GM10266 (cell line): ENCODE measurements around the gene YPEL1.
"Not testable (repeated sequence)": the region's sequence is repeated elsewhere in the genome, so short reads cannot be mapped to it uniquely, and the experiment has no call there.

Experiments used
- DNase-seq: peaks from one replicate; pipeline ENCODE4 v3.0.0; 2012; ENCODE audit errors: extremely low spot score
- TF ChIP-seq, protein P1 (sequence below): IDR thresholded peaks from 2 replicates; pipeline ENCODE4 v1.5.1; 2012; ENCODE audit warnings: mild to moderate bottlenecking, low read depth; ENCODE audit not compliant: control insufficient read depth, insufficient read depth; ENCODE audit errors: missing control alignments

The YPEL1 gene

DNA sequence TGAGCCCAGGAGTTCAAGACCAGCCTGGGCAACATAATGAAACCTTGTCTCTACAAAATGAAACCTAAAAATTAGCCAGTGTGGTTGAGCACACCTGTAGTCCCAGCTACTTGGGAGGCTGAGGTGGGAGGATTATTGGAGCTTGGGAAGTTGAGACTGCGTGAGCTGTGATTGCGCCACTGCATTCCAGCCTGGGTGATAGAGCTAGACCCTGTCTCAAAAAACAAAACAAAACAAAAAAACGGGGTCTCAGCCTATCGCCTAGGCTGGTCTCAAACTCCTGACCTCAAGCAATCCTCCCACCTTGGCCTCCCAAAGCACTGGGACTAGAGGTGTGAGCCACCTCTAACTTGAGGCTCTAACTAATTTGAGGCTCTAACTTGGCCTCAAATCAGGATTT lies 56.2 kb downstream of the YPEL1 start:
- no peak for DNase-seq
- TF ChIP-seq, protein P1, sequence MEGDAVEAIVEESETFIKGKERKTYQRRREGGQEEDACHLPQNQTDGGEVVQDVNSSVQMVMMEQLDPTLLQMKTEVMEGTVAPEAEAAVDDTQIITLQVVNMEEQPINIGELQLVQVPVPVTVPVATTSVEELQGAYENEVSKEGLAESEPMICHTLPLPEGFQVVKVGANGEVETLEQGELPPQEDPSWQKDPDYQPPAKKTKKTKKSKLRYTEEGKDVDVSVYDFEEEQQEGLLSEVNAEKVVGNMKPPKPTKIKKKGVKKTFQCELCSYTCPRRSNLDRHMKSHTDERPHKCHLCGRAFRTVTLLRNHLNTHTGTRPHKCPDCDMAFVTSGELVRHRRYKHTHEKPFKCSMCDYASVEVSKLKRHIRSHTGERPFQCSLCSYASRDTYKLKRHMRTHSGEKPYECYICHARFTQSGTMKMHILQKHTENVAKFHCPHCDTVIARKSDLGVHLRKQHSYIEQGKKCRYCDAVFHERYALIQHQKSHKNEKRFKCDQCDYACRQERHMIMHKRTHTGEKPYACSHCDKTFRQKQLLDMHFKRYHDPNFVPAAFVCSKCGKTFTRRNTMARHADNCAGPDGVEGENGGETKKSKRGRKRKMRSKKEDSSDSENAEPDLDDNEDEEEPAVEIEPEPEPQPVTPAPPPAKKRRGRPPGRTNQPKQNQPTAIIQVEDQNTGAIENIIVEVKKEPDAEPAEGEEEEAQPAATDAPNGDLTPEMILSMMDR, result no peak

DNA sequence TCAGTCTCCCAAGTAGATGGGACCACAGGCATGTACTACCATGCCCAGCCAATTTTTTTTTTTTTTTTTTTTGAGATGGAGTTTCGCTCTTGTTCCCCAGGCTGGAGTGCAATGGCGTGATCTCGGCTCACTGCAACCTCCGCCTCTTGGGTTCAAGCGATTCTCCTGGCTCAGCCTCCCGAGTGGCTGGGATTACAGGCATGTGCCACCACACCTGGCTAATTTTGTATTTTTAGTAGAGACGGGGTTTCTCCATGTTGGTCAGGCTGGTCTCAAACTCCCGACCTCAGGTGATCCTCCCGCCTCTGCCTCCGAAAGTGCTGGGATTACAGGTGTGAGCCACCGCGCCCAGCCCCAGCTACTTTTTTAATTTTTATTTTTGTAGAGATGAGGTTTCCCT lies 56.8 kb downstream of the YPEL1 start:
- not testable (repeated sequence) for DNase-seq

DNA sequence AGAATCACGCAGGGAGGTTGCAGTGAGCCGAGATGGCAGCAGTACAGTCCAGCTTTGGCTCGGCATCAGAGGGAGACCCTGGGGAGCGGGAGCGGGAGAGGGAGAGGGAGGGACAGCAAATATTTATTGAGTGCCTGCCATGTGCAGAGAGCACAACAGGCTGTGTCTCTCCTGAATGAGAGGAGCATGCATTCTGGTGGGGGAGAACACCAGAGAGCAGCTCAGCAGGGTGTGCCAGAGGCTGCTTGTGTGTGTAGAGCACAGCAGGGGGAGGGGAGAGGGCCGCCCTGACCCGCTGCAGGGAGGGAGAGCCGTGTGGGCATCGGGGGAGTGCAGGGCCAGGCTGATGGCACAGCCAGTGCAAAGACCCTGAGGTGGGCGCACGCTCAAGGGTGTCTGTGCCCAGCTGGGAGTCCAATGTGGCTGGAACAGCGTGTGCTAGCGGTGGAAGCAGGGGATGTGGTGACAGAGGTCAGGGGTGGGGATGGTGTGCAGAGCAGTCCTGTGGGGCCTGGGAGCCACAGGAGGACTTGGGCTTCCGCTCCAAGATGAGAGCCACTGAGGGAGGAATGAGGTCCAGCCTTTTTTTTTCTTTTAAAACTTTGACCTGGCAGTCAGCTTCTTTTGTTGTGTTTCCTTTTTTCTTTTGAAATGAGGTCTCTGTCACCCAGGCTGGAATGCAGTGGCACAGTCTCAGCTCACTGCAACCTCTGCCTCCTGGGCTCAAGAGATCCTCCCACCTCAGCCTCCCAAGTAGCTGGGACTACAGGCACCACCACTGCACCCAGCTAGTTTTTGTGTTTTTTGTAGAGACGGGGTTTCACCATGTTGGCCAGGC lies 57.8 kb downstream of the YPEL1 start:
- no peak for DNase-seq

DNA sequence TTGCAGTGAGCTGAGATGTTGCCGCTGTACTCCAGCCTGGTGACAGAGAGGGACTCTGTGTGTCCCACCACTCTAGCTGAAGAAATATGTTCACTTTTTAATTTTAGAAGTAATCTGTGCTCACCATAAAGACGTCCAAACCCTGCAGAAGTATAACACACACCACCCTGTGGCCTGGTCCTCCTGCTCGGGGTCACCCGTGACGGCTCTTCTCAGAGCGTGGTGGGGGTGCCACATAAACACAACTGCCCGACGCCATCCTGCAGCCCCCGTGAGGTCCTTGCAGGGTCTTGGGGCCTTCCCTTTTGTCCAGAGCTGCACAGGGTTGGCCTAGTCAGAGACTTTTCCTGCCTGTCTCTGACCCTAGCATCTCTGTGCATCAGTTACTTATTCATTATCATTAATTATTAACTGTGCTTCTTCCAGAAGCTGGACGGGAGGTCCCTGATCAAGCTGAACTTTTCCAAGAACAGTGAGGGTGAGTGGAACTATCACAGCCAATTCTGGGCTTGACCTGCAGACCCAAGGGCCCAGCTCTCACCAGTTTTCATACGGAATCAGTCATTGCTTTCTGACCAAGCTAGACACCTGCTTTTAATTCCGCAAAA lies 60.9 kb downstream of the YPEL1 start:
- TF ChIP-seq, protein P1, result no peak

More for the DNA sequence above, 57.8 kb downstream of the YPEL1 start:
- TF ChIP-seq, protein P1, result no peak

DNA sequence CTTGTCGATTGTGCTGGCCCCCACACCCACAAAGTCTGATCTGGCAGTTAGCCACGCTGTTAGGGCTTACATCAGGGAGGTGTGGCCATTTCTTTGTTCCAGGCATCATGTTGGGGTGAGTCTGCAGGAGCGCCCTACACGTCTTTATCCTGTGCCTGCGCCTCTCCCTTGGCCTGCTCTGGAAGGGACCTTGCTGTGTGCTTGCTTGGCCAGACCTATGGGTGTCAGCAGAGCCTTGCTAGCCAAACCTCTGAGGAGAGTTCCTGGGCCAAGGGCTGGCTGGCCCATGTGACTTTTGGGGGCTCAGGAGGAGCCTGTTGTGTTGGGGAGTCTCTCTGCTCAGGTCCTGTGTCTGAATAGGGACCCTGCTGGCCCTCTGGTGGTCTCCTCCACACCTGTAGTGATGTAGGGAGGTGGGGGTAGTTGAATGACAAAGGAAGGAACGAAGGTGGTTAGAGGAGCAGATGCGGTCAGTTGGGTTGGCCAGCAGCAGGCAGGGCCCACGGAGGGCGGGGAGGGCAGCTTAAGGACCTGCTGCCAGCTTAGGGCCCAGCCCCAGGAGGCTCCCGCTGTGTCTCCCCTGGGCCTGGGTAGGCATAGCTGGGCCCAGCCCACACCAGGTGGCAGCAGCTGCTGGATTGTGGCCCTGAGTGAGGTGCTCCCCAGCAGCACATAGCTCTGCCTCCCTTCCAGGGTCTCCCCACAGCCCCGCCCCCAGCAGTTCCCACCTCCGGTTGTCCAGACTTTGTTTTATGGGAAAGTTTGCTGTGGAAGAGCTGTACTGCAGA lies 61.9 kb downstream of the YPEL1 start:
- TF ChIP-seq, protein P1, result no peak
- no peak for DNase-seq

More for the DNA sequence above, 60.9 kb downstream of the YPEL1 start:
- DNase-seq, result no peak

DNA sequence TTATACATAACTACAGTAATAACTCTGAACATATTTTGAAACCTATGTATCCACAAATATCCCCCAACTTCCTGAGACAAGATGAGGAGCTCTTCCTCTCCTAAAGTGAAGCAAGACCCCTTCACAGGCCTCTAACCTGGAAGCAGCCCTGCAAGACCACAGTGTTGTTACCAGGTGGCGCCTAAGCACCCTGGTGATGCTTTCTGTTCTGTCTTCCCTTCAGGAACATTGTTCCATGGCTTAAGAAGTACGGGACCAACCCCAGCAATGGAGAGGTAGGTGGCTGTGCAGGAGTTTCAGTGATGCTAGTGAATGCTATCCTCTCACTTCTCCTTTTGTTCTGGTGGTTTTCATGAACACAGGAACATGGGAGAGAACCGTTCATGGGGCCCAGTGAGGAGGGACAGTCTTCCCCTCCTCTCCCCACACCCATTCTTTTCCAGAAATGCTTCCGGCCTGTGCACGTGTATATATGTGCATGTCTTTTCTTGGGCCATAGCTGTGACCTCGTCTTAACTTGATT lies 63.4 kb downstream of the YPEL1 start:
- TF ChIP-seq, protein P1, result no peak
- no peak for DNase-seq

DNA sequence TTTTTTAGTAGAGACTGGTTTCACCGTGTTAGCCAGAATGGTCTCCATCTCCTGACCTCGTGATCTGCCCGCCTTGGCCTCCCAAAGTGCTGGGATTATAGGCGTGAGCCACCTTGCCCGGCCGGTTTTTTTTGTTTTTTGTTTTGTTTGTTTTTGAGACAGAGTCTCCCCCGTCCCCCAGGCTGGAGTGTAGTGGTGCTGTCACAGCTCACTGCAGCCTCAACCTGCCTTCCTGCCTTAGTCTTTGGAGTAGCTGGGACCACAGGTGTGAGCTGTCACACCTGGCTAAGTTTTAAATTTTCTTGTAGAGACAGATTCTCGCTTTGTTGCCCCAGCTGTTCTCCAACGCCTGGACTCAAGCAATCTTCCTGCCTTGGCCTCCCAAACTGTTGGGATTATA lies 66.6 kb downstream of the YPEL1 start:
- no peak for DNase-seq
- TF ChIP-seq, protein P1, result no peak
